Measurements from ENCODE around the gene KLF15.

Gene KLF15

DNA sequence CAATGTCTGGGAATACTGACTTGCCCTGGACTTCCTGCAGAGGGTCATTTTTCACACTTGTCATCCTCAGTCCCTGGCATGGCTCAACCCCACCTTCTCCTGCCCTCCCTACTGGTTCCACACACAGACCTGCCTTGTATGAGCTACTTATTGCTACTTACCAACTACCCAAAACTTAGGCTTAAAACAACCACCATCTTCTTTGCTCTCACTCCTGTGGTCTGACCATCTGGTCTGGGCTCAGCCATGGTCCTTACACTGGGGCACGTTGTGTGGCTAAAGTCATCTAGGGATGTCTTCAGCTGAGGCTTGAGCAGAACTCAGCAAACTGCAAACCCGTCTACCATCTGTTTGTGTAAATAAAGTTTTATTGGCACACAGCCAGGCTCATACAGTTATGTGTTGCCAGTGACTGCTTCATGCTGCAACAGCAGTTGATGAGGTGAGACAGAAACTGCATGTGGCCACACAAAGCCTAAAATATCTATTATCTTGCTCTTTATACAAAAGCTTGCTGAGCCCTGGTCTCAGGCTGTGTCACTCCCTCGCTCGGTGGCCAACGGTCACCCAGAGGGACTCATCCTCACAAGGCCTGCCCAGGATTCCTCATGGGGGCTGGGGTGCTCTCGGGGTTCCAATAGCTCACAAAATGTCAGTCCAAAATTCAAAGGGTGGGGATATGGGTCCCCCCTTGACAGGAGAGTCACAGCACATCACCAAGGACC, 43.5 kb downstream of the KLF15 start:
- TF ChIP-seq, protein P1, sequence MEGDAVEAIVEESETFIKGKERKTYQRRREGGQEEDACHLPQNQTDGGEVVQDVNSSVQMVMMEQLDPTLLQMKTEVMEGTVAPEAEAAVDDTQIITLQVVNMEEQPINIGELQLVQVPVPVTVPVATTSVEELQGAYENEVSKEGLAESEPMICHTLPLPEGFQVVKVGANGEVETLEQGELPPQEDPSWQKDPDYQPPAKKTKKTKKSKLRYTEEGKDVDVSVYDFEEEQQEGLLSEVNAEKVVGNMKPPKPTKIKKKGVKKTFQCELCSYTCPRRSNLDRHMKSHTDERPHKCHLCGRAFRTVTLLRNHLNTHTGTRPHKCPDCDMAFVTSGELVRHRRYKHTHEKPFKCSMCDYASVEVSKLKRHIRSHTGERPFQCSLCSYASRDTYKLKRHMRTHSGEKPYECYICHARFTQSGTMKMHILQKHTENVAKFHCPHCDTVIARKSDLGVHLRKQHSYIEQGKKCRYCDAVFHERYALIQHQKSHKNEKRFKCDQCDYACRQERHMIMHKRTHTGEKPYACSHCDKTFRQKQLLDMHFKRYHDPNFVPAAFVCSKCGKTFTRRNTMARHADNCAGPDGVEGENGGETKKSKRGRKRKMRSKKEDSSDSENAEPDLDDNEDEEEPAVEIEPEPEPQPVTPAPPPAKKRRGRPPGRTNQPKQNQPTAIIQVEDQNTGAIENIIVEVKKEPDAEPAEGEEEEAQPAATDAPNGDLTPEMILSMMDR (IDR thresholded peaks at IDR 0.05; ENCODE audit: control extremely low read depth, extremely low read depth, low read depth, missing control alignments), result no peak
- ChIA-PET POLR2A (no interaction called here), CTCF (no interaction called here)
- no peak for DNase-seq (ENCODE audit: extremely low spot score)

DNA sequence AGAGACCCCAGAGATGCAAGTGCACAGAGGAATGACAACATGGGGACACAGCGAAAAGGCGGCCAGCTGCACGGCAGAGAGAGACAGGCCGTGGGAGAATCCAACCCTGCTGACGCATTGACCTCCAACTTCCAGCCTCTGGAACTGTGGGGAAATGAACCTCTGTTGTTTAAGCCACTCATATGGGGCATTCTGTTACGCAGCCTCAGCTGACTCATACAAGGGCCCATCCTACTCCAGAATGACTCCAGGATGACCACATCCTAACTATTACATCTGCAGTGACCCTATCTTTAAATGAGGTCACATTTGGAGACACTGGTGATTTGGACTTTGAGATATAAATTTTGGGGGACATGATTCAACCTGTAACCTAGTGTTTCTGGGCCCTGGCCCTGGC, 44.0 kb downstream of the KLF15 start:
- no peak for DNase-seq (ENCODE audit: extremely low spot score)
- ChIA-PET POLR2A (no interaction called here), CTCF (interaction anchor here (0.9 kb wide), 1 partner anchor 17 kb away, joined by 3 read pairs; no protein-coding TSS in a partner anchor)
- TF ChIP-seq, protein P1 (IDR thresholded peaks at IDR 0.05; ENCODE audit: control extremely low read depth, extremely low read depth, low read depth, missing control alignments), result no peak

DNA sequence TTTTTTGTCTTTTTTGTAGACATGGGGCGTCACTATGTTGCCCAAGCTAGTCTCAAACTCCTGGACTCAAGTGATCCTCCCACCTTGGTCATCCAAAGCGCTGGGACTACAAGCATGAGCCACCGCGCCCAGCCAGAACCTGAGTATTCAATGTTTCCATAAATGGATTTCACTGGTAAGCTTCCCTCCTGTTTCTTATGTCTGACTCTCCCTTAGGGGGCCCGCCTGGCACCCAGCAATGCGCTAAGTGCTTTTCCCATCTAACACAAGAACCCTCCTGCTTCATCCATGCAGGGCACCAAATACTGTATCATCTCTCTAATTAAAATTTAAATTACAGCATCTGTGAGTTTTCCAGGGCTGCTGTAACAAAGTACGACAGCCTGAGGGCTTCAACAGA, 44.9 kb downstream of the KLF15 start:
- ChIA-PET POLR2A (no interaction called here), CTCF (interaction anchor here (0.9 to 2.3 kb wide), 2 partner anchors 9 to 18 kb away, joined by 3 to 9 read pairs; no protein-coding TSS in a partner anchor)
- TF ChIP-seq, protein P1 (IDR thresholded peaks at IDR 0.05; ENCODE audit: control extremely low read depth, extremely low read depth, low read depth, missing control alignments), result no peak
- DNase-seq (ENCODE audit: extremely low spot score), result no peak

DNA sequence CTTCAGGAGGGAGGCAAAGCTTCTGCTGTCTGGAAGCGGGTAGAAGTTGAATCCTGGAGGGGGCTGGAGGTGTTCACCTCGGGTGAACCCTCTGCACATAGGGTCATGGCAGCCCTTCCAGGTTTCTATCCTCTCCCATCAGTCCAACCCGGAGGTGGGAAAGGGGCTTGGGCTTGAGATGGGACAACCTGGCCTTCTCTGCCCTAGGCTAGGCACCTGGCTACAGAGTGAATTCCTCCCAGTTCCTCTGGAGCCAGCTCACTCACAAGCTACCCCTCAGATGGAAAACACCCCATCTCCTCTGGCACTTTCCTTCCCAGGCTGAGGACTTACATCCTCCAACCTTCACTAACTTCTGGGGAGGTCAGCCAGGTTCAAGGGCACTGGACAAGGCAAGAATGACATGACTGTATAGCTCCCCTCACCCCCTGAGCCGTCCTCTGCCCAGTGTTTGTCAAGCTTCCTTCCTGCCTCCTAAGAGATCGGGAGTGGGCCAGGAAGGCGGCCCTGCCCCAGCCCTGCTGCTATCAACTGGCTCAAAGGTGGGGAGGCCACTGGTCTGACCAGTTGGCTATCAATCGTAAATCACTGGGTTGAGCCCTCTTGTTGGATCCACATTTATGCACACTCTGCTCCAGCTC, 45.8 kb downstream of the KLF15 start:
- no peak for DNase-seq (ENCODE audit: extremely low spot score)
- POLR2A ChIA-PET, result no interaction called here
- TF ChIP-seq, protein P1 (IDR thresholded peaks at IDR 0.05; ENCODE audit: control extremely low read depth, extremely low read depth, low read depth, missing control alignments), result no peak
- CTCF ChIA-PET, result interaction anchor here (1.1 to 2.3 kb wide), 2 partner anchors 10 to 52 kb away, joined by 3 to 9 read pairs; no protein-coding TSS in a partner anchor

DNA sequence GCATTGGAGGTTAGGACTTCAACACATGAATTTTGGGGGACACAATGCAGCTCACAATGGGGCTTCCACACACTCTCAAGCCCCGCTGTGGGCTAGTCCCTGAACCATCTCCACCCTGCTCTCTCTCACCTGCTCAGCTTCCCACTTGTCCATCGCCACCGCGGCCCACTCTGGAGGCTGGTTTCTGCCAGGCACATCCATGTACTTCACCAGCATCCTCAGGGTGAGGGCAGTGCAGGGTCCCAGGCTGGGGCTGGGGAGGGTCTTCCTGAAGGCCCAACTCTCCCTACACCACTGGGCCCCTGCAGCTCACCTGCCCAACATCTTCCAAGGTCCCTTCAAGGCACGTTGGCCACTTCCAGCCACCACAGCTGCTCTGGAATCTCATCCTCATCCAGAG, 46.4 kb downstream of the KLF15 start:
- no peak for DNase-seq (ENCODE audit: extremely low spot score)
- ChIA-PET CTCF (interaction anchor here (1.1 to 2.3 kb wide), 2 partner anchors 11 to 53 kb away, joined by 3 to 9 read pairs; no protein-coding TSS in a partner anchor), POLR2A (no interaction called here)
- TF ChIP-seq, protein P1 (IDR thresholded peaks at IDR 0.05; ENCODE audit: control extremely low read depth, extremely low read depth, low read depth, missing control alignments), result no peak

DNA sequence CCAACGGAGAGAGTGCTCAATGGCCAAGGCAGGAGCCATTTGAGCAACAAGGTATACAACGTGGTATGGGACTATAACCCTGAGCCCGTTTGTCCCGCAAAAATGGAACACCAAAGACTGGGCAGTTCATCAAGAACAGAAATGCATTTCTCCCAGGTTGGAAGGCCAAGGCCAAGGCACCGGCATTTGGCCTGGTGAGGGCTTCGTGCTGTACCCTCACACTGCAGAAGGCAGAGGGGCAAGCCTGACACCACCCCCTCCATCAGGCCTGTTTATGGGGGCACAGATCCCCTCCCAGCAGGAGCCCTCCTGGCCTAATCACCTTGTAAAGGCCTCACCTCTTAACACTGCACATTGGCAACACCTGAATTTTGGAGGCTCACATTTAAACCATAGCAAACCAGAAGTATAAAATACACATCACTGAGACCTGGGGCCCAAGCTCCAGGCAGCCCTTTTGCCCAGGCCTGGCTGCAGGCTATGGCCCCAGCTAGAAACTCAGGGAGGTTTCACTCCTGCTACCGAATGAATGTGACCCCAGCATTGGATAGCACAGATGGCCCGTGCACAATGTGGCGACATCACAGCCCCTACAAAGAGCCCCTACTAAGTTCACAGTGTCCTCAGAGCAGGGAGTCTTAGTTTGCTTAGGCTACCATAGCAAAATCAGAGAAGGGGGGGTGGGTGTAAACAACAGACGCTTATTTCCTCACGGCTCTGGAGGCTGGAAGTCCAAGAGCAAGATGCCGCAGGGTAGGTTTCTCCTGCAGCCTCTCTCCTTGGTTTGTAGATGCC, 47.1 kb downstream of the KLF15 start:
- TF ChIP-seq, protein P1 (IDR thresholded peaks at IDR 0.05; ENCODE audit: control extremely low read depth, extremely low read depth, low read depth, missing control alignments), result no peak
- no peak for DNase-seq (ENCODE audit: extremely low spot score)
- CTCF ChIA-PET, result interaction anchor here (2.3 kb wide), 1 partner anchor 12 kb away, joined by 9 read pairs; no protein-coding TSS in a partner anchor
- POLR2A ChIA-PET, result no interaction called here

Data from GM10248 (cell line).